Rectal smooth muscle tissue (tissue), 1 donor: Measurements from ENCODE around the gene PFKL.
"Not testable (repeated sequence)": the region's sequence is repeated elsewhere in the genome, so short reads cannot be mapped to it uniquely, and the experiment has no call there.

Experiments used
- H3K27ac ChIP-seq: one replicate; pipeline ENCODE4 v1.7.0; 2013; ENCODE audit warnings: low read depth, low read length, inconsistent platforms
- H3K27me3 ChIP-seq: one replicate; pipeline ENCODE4 v1.7.0; 2013; ENCODE audit warnings: low read length; ENCODE audit not compliant: control insufficient read depth, insufficient read depth
- H3K36me3 ChIP-seq: one replicate; pipeline ENCODE4 v1.7.0; 2013; ENCODE audit warnings: low read length; ENCODE audit not compliant: control insufficient read depth, insufficient read depth
- H3K4me1 ChIP-seq: one replicate; pipeline ENCODE4 v1.7.0; 2013; ENCODE audit warnings: low read length; ENCODE audit not compliant: control insufficient read depth, insufficient read depth
- H3K4me3 ChIP-seq: one replicate; pipeline ENCODE4 v1.7.0; 2013; ENCODE audit warnings: low read length
- H3K9ac ChIP-seq: one replicate; pipeline ENCODE4 v1.7.0; 2013; ENCODE audit warnings: low read length

The PFKL gene

DNA sequence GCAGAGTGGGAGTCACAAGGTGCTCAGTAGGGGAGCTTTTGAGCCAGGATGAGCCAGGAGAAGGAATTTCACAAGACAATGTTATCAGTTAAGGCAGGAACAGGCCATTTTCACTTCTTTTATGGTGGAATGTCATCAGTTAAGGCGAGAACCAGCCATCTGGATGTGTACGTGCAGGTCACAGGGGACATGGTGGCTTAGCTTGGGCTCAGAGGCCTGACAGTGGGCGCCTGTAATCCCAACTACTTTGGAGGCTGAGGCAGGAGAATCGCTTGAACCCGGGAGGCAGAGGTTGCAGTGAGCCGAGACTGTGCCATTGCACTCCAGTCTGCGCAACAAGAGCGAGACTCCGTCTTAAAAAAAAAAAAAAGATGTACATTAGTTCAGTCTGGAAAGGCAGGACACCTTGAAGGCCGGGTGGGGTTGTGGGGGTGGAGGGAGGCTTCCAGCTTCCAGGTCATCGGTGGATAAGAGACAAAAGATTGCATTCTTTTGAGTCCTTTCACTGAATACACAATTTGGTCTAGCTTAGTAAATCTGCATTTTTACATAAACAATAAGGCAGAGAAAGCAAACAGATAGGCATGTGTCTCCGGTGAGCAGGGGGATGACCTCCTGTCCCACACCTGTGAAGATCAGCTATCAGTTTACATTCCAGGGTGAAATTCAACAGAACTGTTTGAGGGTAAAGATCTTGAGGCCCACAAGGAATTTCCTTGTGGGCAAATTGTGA is 42.0 kb downstream of the PFKL start:
- not testable (repeated sequence) for H3K4me3 ChIP-seq, H3K27me3 ChIP-seq, H3K36me3 ChIP-seq, H3K27ac ChIP-seq, H3K9ac ChIP-seq
- H3K4me1 ChIP-seq = peaks cover 11% of the 10 kb centered on the region

DNA sequence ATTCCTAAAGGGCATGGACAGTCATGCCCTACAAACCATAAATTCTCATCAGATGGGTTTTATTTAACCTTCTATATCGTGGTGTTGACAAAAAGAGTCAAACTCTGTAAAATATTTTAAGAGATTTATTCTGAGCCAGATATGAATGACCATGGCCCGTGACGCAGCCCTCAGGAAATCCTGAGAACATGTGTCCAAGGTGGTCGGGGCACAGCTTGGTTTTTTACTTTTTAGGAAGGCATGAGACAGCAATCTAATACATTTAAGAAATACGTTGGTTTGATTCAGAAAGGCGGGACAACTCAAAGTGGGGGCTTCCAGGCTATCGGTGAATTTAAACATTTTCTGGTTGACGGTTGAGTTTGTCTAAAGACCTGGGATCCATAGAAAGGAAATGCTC is 43.1 kb downstream of the PFKL start:
- H3K36me3 ChIP-seq, H3K4me3 ChIP-seq, H3K9ac ChIP-seq, H3K27ac ChIP-seq, H3K27me3 ChIP-seq: not testable (repeated sequence)
- peaks cover 11% of the 10 kb centered on the region for H3K4me1 ChIP-seq

DNA sequence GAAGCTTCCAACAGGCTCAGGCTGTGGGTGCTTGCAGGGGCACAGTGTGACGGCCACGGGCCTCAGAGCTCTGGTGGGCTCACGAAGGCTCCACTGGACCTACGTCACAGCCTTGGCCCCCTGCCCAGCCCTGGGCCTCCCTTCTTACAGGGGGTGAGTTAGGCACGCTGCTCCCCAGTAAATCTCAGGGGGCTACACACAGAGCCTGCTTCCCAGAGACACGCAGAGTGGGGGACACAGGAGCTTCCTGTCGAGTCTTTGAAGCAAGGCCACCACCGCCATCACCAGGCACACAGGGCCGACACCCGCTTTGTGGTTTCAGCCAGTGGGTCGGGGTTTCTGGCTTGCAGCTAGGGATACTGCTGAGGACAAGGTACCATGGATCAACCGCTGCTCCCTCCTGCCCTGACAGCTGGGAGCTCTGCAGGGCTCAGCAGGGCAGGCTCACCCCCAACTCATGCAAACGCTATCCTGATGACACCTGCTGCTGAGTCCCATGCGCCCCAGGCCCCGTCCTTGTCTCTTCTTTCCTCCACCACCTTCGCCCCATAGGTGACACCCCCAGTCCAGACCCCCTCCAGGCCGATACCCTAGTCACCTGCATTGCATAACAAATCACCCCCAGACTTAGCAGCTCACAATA is 44.8 kb downstream of the PFKL start:
- Histone ChIP-seq H3K27me3 (peaks cover 4% of the 10 kb centered on the region), H3K4me1 (peaks cover 6% of the 10 kb centered on the region), H3K27ac (no peak overlapping the region), H3K4me3 (no peak overlapping the region), H3K9ac (no peak overlapping the region), H3K36me3 (no peaks in the 10 kb centered on the region)

DNA sequence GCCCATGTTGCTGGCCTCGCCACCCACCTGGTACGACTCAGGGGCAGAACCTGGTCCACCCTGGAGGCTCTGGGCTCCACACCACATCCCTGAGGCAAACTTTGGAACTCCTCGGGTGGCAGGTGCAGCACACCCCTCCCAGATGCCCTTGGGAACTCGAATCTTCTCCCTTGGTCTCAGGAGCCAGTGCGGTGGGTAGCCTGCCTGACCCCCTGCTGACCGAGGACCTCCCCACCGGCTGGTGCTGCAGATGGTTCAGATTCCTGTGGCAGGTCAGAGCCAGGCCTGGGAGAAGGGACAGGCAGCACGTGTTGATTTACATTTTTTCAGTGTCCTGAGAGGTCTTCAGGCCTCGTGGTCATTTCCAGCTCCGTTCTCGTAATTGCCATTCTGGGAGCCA is 45.6 kb downstream of the PFKL start:
- Histone ChIP-seq H3K4me3 (no peak overlapping the region), H3K36me3 (no peaks in the 10 kb centered on the region), H3K4me1 (no peaks in the 10 kb centered on the region), H3K27me3 (peaks cover 4% of the 10 kb centered on the region), H3K27ac (no peak overlapping the region), H3K9ac (no peak overlapping the region)

DNA sequence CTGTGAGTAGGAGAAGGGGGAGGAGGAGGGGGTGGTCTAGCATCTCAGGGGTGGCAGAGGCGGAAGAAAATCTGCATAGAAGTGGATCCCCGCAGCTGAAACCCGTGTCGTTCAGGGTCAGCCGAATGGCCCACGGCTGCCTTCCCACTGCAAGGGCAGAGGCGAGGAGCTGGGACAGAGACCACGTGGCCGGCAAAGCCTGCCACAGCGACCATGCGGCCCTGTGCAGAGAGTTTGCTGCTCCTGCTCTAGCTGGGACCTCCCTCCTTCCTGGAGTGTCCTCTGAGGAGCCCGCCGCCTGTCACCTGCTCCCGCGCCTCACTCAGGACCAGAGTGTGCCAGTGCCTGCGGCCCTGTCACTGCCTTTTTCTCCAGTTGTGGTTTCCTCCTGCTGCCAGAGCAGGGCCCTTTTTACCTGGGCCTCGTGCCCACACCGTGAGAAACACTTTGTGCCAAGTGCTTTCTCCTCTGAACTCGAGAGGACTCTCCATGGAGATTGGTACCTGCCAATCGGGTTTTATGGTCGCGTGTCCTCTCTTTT is 48.1 kb downstream of the PFKL start:
- Histone ChIP-seq H3K4me3 (no peak overlapping the region), H3K27me3 (peaks cover 4% of the 10 kb centered on the region), H3K4me1 (no peaks in the 10 kb centered on the region), H3K36me3 (no peaks in the 10 kb centered on the region), H3K27ac (no peak overlapping the region), H3K9ac (no peak overlapping the region)

DNA sequence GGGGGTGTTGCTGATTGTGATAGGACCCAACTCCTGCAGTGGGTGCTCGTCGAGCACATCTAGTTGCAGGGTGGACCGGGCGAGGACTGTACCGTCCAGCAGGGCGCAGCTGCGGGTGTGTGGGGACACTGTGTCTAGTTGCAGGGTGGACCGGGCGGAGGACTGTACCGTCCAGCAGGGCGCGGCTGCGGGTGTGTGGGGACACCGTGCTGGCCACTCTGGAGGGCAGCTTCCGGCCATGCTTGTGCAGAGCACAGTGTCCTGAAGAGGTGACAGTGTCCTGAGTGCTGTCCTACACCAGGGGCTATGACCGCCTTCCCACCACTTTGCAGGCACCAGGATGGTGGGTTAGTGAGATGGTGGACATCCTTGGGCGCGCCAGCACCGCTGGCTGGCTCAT is 49.0 kb downstream of the PFKL start:
- H3K27ac ChIP-seq = no peak overlapping the region
- no peak overlapping the region for H3K9ac ChIP-seq
- H3K36me3 ChIP-seq = no peaks in the 10 kb centered on the region
- peaks cover 4% of the 10 kb centered on the region for H3K27me3 ChIP-seq
- no peaks in the 10 kb centered on the region for H3K4me1 ChIP-seq
- H3K4me3 ChIP-seq = no peak overlapping the region

DNA sequence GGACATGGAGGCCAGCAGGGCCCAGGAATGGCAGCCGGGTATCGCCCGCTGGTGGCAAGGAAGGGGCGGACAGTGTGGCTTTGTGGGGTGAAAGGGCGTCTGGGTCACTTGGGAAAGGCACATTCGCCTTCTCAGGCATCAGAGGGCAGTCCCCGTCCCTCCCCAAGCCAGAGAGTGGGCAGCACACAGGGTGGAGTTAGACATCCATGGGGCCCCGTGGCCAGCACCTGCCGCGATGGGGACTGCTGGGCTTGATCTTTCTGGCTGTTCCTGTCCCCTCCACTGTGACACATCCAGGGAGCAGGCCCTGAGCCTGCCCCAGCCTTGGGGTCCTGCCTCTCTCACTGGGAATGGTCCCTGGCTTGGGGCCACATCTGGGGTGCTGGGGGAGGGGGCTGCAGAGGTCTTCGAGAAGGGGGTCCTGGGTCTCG is 49.6 kb downstream of the PFKL start:
- Histone ChIP-seq H3K27ac (no peak overlapping the region), H3K4me1 (no peaks in the 10 kb centered on the region), H3K36me3 (no peaks in the 10 kb centered on the region), H3K9ac (no peak overlapping the region), H3K4me3 (no peak overlapping the region), H3K27me3 (peaks cover 4% of the 10 kb centered on the region)

DNA sequence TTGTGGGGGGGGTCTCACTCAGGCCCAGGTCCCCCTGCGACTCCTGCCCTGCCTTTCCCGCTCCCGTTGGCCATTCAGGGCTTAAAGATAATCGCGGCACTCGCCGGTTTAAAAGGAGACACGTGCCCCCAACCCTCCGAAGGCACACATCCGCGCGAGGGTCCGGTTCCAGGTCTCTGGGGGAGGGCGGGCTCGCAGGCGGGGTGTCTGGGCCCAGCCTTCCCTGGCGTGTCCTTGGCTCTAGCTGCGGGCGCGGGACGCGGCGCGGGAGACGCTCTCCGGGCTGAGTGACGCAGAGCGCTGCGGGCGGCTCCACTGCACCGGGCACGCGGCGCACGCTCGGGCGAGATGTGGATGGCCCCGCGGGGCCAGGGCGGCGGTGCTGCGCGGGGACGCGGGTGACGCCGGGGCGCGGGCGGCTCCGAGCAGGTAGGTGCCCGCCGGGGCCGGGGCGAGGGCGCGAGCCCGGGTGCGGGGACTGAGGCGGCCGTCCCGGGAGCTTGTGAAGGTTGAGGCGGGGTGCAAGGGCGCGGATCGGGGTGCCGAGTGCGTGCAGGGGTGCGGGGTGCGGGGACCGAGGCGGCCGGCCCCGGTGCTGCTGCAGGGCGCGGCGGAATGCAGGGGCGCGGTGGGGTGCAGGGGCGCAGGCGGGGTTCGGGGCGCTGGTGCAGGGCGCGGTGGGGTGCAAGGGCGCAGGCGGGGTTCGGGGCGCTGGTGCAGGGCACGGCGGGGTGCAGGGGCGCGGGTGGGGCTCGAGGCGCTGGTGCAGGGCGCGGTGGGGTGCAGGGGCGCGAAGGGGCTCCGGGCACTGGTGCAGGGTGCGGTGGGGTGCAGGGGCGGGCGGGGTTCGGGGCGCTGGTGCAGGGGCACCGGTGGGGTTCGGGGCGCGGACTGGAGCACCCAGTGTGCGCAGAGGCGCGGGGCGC is 50.3 kb downstream of the PFKL start:
- Histone ChIP-seq H3K27ac (no peak overlapping the region), H3K36me3 (no peaks in the 10 kb centered on the region), H3K4me1 (no peaks in the 10 kb centered on the region), H3K9ac (no peak overlapping the region), H3K27me3 (peaks cover 4% of the 10 kb centered on the region), H3K4me3 (no peak overlapping the region)

DNA sequence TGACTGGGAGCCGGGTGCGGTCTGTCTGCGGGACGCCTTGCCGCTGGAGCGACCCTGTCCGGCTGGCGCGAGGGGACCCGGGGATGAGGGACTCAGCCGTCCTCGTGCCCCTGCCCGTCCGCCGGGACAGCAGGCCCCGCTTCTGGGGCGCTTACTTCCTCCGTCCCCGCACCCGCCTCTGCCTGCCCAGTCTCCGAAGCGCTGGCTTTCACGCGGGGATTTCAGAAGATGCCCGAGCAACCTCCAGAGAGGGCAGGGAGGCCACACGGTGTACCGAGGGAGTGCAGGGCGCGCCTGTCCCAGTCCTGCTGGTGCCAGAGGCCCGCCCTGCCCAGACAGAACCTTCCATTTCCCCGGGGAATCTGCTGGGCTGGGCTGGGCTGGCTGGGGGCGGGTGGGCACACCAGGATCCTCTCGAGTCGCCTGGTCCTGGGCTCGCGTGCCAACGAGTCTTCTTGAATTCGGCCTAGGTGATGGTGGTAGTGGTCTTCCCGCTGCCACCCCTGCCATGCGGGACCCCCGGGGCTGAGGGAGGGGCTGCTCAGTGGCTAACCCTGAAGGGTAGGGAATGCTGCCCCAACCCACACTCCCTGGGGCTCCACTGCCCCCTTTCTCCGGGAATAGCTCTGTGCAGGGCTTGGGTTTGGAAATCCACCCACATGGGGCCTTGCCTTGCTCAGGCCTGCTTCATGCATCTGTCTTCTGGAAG is 51.1 kb downstream of the PFKL start:
- Histone ChIP-seq H3K4me3 (no peak overlapping the region), H3K36me3 (no peaks in the 10 kb centered on the region), H3K27me3 (peaks cover 4% of the 10 kb centered on the region), H3K9ac (no peak overlapping the region), H3K27ac (no peak overlapping the region), H3K4me1 (no peaks in the 10 kb centered on the region)

DNA sequence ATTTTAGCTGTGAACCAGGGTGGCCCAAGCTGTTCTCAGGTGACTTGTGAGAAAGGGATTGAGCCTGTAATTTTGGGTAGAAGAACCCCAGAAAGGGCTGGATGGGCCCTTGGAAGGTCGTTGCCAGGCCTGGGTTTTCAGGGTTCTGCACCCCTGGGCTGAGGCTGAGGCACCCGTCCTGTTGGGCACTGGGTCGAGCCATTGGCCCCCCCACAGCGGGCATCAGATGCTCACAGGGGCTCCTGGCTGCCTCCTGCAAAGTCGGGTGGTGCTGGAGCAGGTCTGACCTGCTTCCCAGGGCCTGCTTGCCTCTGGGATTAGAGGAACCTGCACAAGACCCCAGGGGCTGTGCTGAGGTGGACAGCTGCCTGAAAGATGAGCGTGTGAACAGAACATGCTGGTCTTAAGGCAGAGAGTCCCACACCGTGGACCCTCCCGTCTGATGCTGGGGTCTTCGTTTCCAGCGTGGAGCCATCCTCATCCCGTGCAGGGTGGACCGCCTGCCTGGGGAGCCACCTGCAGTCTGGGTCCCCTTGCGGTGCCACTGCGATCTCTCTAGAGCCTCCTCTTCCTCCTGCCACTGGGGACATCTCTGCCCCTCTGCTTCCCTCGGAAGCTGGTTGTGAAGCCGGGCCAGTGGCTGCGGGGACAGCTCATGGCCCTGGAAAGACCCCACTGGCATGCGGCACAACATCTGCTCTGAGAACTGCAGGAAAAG is 51.8 kb downstream of the PFKL start:
- Histone ChIP-seq H3K27ac (no peak overlapping the region), H3K9ac (no peak overlapping the region), H3K36me3 (no peaks in the 10 kb centered on the region), H3K27me3 (peaks cover 4% of the 10 kb centered on the region), H3K4me3 (no peak overlapping the region), H3K4me1 (no peaks in the 10 kb centered on the region)

DNA sequence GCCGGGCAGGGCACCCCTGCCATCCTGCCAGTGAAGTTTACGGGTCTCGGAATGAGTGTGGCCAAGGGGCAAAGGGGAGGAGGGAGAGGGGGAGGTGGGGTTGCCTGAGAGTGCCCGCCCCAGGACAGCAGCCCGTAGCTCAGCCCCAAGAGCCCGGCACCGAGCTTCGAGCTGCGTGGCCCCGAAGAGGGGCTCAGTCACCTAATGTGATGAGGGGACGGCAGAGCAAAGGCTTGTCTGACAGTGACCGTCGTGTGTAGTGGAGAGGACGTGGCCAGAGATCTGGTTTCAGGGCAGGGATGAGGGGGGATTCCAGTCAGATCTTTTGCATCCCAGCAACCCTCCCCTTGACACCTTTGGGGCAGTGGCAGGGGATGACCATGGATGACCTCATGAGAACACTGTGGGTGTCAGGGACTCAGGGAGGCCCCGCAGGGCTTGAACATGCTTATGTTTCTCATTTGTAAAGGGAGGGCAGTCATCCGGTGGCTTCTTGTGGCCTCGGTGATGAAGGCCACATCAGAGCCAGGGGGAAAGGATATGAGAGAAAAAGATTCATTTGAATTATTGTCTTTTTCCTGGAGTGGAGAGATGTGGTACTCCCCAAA is 52.5 kb downstream of the PFKL start:
- H3K9ac ChIP-seq = no peak overlapping the region
- no peak overlapping the region for H3K27ac ChIP-seq
- H3K4me3 ChIP-seq = no peak overlapping the region
- peaks cover 4% of the 10 kb centered on the region for H3K27me3 ChIP-seq
- H3K36me3 ChIP-seq = no peaks in the 10 kb centered on the region
- no peaks in the 10 kb centered on the region for H3K4me1 ChIP-seq
